HG02642 (cell line): ENCODE data around the gene ZNF491.
A peak's percentile ranks its signal among the peaks of the same experiment; 100 is the strongest.
"Not testable (repeated sequence)": the region's sequence is repeated elsewhere in the genome, so short reads cannot be mapped to it uniquely, and the experiment has no call there.

Experiments
- ATAC-seq: cut with Tn5 transposase; IDR thresholded peaks from one replicate; pipeline ENCODE4 v1.9.1; 2021; ENCODE audit warnings: mild to moderate bottlenecking; ENCODE audit not compliant: unreplicated experiment, poor library complexity

ZNF491 gene

GRCh38 chr19:11797491-11797890, 832 bp upstream of the ZNF491 start:
- ATAC-seq: peak; percentile 67

DNA sequence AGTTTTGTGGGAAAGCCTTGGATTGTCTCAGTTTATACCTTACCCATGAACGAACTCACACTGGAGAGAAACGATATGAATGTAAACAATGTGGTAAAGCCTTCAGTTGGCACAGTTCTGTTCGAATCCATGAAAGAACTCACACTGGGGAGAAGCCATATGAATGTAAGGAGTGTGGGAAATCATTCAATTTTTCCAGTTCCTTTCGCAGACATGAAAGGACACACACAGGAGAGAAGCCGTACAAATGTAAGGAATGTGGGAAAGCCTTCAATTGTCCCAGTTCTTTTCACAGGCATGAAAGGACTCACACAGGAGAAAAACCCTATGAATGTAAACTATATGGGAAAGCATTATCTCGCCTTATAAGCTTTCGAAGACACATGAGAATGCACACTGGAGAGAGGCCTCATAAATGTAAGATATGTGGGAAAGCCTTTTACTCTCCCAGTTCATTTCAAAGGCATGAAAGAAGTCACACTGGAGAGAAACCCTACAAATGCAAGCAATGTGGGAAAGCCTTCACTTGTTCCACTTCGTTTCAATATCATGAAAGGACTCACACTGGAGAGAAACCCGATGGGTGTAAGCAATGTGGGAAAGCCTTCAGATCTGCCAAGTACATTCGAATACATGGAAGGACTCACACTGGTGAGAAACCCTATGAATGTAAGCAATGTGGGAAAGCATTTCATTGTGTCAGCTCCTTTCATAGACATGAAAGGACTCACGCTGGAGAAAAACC, 8.2 kb downstream of the ZNF491 start:
- ATAC-seq: no peak

GRCh38 chr19:11807099-11807380, 8.7 kb downstream of the ZNF491 start:
- no peak for ATAC-seq

GRCh38 chr19:11813703-11814028, 15.3 kb downstream of the ZNF491 start:
- peak; percentile 36 for ATAC-seq

- peak; percentile 99 for ATAC-seq
These were observed 15.8 kb downstream of the ZNF491 start, which contains the start of gene ZNF440 for GRCh38 chr19:11814029-11814699. ZNF440 (plus strand) TSS chr19:11814273; CDS start chr19:11814448, 175 bp downstream.

- ATAC-seq: no peak
These were observed 16.3 kb downstream of the ZNF491 start for GRCh38 chr19:11814700-11815035.

- no peak for ATAC-seq
These were observed 23.3 kb downstream of the ZNF491 start for GRCh38 chr19:11821474-11822109.

- not testable (repeated sequence) for ATAC-seq
These were observed 30.9 kb downstream of the ZNF491 start for GRCh38 chr19:11828957-11829876.

DNA sequence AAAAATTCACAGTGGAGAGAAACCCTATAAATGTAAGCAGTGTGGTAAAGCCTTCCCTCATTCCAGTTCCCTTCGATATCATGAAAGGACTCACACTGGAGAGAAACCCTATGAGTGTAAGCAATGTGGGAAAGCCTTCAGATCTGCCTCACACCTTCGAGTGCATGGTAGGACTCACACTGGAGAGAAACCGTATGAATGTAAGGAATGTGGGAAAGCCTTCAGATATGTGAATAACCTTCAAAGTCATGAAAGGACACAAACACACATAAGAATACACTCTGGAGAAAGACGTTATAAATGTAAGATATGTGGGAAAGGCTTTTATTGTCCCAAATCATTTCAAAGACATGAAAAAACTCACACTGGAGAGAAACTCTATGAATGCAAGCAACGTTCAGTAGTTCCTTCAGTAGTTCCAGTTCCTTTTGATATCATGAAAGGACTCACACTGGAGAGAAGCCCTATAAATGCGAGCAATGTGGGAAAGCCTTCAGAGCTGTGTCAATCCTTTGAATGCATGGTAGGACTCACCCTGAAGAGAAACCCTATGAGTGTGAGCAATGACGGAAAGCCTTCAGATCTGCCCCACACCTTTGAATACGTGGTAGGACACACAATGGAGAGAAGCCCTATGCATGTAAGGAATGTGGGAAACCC, 34.1 kb downstream of the ZNF491 start:
- no peak for ATAC-seq

GRCh38 chr19:11833541-11833940, 35.2 kb downstream of the ZNF491 start:
- ATAC-seq: no peak

GRCh38 chr19:11835626-11836066, 37.3 kb downstream of the ZNF491 start:
- not testable (repeated sequence) for ATAC-seq

DNA sequence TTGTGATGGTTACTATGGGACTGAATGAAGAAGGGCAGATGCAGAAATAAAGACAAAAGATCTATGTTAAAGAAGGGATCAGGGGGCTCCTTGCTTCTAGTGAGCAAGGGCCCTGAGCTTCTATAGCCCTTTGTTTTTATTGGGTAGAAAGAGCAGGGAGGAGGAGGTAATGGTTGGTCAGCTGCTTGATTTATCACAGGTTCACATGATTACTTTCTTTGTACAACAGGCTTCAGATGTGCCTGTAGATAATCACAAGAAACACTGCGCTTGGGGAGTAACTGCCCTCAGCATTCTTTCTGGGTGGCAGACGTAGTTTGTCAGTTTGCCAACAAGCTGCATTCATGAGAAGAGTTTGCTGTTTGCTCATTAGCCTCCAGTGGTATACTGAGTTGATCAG, 45.4 kb downstream of the ZNF491 start:
- ATAC-seq: no peak

GRCh38 chr19:11847615-11848014, 49.3 kb downstream of the ZNF491 start:
- ATAC-seq: not testable (repeated sequence)

DNA sequence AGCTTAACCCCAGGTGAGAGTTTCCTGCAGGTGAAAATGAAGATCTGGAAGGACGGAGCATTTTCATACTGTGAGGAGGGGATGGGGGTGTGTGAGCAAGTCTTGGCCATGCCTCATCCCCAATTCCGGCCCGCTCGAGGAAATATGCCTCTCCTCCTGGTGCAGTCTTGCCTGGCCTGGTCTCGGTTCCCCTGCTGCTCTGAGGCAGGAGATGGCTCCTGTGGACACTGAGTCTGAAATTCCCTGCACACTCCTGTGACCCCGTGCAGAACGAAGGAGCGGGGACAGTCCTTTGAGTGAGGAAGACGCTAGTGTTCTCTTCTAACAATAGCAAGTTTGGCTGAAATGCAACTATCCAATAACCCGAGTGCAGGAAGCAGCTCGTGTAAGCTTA, 49.9 kb downstream of the ZNF491 start:
- no peak for ATAC-seq

GRCh38 chr19:11848594-11849469, 50.5 kb downstream of the ZNF491 start, which contains the start of gene ZNF439:
ZNF439 (plus strand) TSS chr19:11848726; CDS start chr19:11848868, 142 bp downstream.
- ATAC-seq: peak; percentile 96

GRCh38 chr19:11850289-11850688, 52.0 kb downstream of the ZNF491 start:
- not testable (repeated sequence) for ATAC-seq

- ATAC-seq: no peak
These were observed 55.0 kb downstream of the ZNF491 start for GRCh38 chr19:11853358-11853757.

GRCh38 chr19:11856596-11857250, 58.4 kb downstream of the ZNF491 start:
- no peak for ATAC-seq
